Measurements from ENCODE around the gene ZNF575.

DNA sequence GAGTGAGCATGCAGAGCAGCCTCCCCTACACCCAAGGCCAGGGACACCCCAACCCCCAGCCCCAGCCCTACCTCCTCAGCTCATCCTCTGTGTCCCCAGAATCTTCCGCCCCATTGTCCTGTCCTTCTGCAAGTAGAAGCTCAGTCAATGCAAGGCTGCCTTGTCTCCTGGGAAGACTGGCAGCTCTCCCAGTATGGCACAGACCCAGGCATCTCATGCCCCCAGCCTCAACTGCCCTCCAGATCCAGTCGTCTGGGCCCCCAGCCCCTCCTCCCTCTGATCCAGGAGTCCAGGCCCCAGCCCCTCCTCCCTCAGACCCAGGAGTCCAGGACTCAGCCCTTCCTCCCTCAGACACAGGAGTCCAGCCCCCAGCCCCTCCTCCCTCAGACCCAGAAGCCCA lies 13.0 kb downstream of the ZNF575 start:
- TF ChIP-seq, protein P1, sequence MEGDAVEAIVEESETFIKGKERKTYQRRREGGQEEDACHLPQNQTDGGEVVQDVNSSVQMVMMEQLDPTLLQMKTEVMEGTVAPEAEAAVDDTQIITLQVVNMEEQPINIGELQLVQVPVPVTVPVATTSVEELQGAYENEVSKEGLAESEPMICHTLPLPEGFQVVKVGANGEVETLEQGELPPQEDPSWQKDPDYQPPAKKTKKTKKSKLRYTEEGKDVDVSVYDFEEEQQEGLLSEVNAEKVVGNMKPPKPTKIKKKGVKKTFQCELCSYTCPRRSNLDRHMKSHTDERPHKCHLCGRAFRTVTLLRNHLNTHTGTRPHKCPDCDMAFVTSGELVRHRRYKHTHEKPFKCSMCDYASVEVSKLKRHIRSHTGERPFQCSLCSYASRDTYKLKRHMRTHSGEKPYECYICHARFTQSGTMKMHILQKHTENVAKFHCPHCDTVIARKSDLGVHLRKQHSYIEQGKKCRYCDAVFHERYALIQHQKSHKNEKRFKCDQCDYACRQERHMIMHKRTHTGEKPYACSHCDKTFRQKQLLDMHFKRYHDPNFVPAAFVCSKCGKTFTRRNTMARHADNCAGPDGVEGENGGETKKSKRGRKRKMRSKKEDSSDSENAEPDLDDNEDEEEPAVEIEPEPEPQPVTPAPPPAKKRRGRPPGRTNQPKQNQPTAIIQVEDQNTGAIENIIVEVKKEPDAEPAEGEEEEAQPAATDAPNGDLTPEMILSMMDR (conservative IDR thresholded peaks at IDR 0.05) = no peak
- no peak for TF ChIP-seq EZH2 (IDR thresholded peaks at IDR 0.05; ENCODE audit: low read depth)
